HepG2 (cell line): ENCODE data around the gene ABCD1. TPM values are rescaled to one million over a fixed set of nuclear protein-coding genes. Genes with fewer than 3 reads are reported as not detected.
"Not testable (repeated sequence)": the region's sequence is repeated elsewhere in the genome, so short reads cannot be mapped to it uniquely, and the experiment has no call there.

Experiments used
- ATAC-seq: fragments of 200-7000 bp; cut with Tn5 transposase; 3 replicates; pipeline ENCODE4 v1.9.1; 2020; ENCODE audit warnings: mild to moderate bottlenecking, moderate library complexity
- BruUV-seq: library from RNA; stranded (reverse); fragments of 400-500 nt; replicated peaks from 2 replicates; lab custom pipeline; 2021; lab: Mats Ljungman, UMichigan
- CTCF ChIA-PET: fragments of 300-600 bp; formaldehyde crosslinking; extraction: SDS; loops from one replicate; lab custom pipeline; 2021; ENCODE audit warnings: low total read pairs, inconsistent platforms, low intra/inter-chr PET ratio; lab: Yijun Ruan, JAX
- POLR2A ChIA-PET: fragments of 350-600 bp; sonication (Branson Sonifier 250); formaldehyde crosslinking; loops from one replicate; lab custom pipeline; 2020; ENCODE audit warnings: antibody characterized with exemption, inconsistent platforms; lab: Yijun Ruan, JAX
- DNase-seq: peaks from one replicate; pipeline ENCODE4 v3.0.0-alpha.2; 2015; ENCODE audit warnings: low spot score
- FAIRE-seq: peaks from 3 replicates; lab custom pipeline; 2011; peaks lifted over from hg19 to GRCh38; lab: Jason Lieb, UNC
- H2AFZ ChIP-seq: one replicate; pipeline ENCODE4 v1.6.1; 2011; ENCODE audit warnings: low read length, inconsistent platforms
- H3K27ac ChIP-seq: fragments of 300-600 bp; 3 replicates; pipeline ENCODE4 v1.8.0; 2011; ENCODE audit warnings: mixed run types, mild to moderate bottlenecking, mixed read lengths, low read length, inconsistent platforms; ENCODE audit not compliant: insufficient read depth; ENCODE audit errors: extremely low read length
- H3K27me3 ChIP-seq, 2 experiments: fragments of 200-600 bp in 1 of 2; 2 replicates in 1 of 2; 3 replicates in 1 of 2; pipeline versions ENCODE4 v1.6.0 to v1.8.0; 2011; ENCODE audit warnings: low read length in 2 of 2, mild to moderate bottlenecking in 2 of 2, moderate library complexity in 2 of 2, inconsistent platforms in 1 of 2; ENCODE audit not compliant: insufficient read depth in 2 of 2, control insufficient read depth in 1 of 2
- H3K36me3 ChIP-seq, 2 experiments: fragments of 200-600 bp in 1 of 2; replicated peaks in 1 of 2; 2 replicates in 1 of 2; 3 replicates in 1 of 2; pipeline versions ENCODE4 v1.5.1 to v1.8.0; 2011; ENCODE audit warnings: low read length in 2 of 2, inconsistent platforms in 1 of 2; ENCODE audit not compliant: insufficient read depth in 2 of 2, control insufficient read depth in 1 of 2
- H3K4me1 ChIP-seq: 2 replicates; pipeline ENCODE4 v1.5.1; 2012; ENCODE audit warnings: low read length, inconsistent platforms; ENCODE audit not compliant: insufficient read depth
- H3K4me2 ChIP-seq: 2 replicates; pipeline ENCODE4 v1.6.0; 2011; ENCODE audit warnings: low read depth, low read length, inconsistent platforms
- H3K4me3 ChIP-seq, 3 experiments: fragments of 200-600 bp in 1 of 3; sonication (generic), shearing (Covaris generic) in 1 of 3; replicated peaks in 1 of 3; 2 replicates each; pipeline ENCODE4 v1.5.1; 2011 to 2016; ENCODE audit warnings: low read length in 3 of 3, inconsistent platforms in 2 of 3, low read depth in 2 of 3, mild to moderate bottlenecking in 2 of 3, control low read depth in 1 of 3, mixed read lengths in 1 of 3; ENCODE audit not compliant: insufficient read depth in 1 of 3
- H3K79me2 ChIP-seq: one replicate; pipeline ENCODE4 v1.6.1; 2011; ENCODE audit warnings: low read length, inconsistent platforms; ENCODE audit not compliant: insufficient read depth
- H3K9ac ChIP-seq: 2 replicates; pipeline ENCODE4 v1.6.0; 2011; ENCODE audit warnings: mild to moderate bottlenecking, low read depth, low read length, inconsistent platforms; ENCODE audit not compliant: insufficient read depth
- H3K9me3 ChIP-seq: 2 replicates; pipeline ENCODE4 v1.5.1; 2012; ENCODE audit warnings: mild to moderate bottlenecking, low read length
- H4K20me1 ChIP-seq: 2 replicates; pipeline ENCODE4 v1.6.0; 2011; ENCODE audit warnings: inconsistent platforms, mild to moderate bottlenecking, low read length, moderate library complexity; ENCODE audit not compliant: insufficient read depth
- ARID4A ChIP-seq: sonication (generic); formaldehyde crosslinking; IDR thresholded peaks from 2 replicates; pipeline ENCODE4 v1.5.0; 2020; ENCODE audit warnings: mild to moderate bottlenecking, missing genetic modification reagents, borderline replicate concordance
- RBFOX2 ChIP-seq: fragments of 200-400 bp; formaldehyde crosslinking; IDR thresholded peaks from 2 replicates; pipeline ENCODE4 v1.6.1; 2017; ENCODE audit warnings: low read depth, mild to moderate bottlenecking, low read length
- ZNF17 ChIP-seq: sonication (generic); formaldehyde crosslinking; IDR thresholded peaks from 2 replicates; pipeline ENCODE4 v1.5.0; 2020; ENCODE audit warnings: mild to moderate bottlenecking, missing genetic modification reagents
- WGBS: methylation state at CpG from one replicate; pipeline ENCODE4 v1.1.6; 2017; ENCODE audit warnings: low lambda C conversion rate; 5-methylcytosine and 5-hydroxymethylcytosine counted together
- in situ Hi-C: cut with HindIII; loops from 2 replicates; pipeline ENCODE4 v1.10.0; 2017; ENCODE audit warnings: low pct_unique_long_range_greater_than_20kb; ENCODE audit not compliant: extremely low pct_ligation_motif_present
- intact Hi-C: fragments of 100-400 bp; cut with micrococcal nuclease; formaldehyde crosslinking; loops from one replicate; pipeline ENCODE4 v1.10.0; 2022; ENCODE audit not compliant: unreplicated experiment
- polyA plus RNA-seq, 8 experiments: library from polyadenylated mRNA; depleted of rRNA in 3 of 8; stranded (reverse) in 7 of 8; unstranded in 1 of 8; fragments of >200 nt; fragmentation: Illumina TruSeq in 4 of 8; extraction: Trizol in 4 of 8; gene quantifications; 2 replicates each; pipeline versions ENCODE4 v1.2.1 to v1.2.3, GENCODE V29; 2011 to 2016; ENCODE audit warnings: low read depth in 4 of 8, missing spikeins in 1 of 8, mixed read lengths in 1 of 8; ENCODE audit not compliant: insufficient read depth in 1 of 8
- total RNA-seq, 5 experiments: library from RNA; depleted of rRNA; stranded (reverse); fragments of >200 nt; fragmentation: Illumina TruSeq; extraction: Trizol; gene quantifications; 2 replicates each; pipeline ENCODE4 v1.2.3, GENCODE V29; 2016; ENCODE audit warnings: low read depth in 1 of 5
- TF ChIP-seq, protein P1 (sequence below): sonication (generic); formaldehyde crosslinking; IDR thresholded peaks from 2 replicates; pipeline ENCODE4 v1.4.0; 2020; ENCODE audit warnings: missing genetic modification reagents
- TF ChIP-seq, protein P2 (sequence below): sonication (generic); formaldehyde crosslinking; IDR thresholded peaks from 2 replicates; pipeline ENCODE4 v1.4.0; 2020; ENCODE audit warnings: missing genetic modification reagents, mild to moderate bottlenecking, borderline replicate concordance

ABCD1 gene
- total and polyA plus RNA-seq, 2 of the 13 experiments (the other 11 are each of a cell fraction or from before 2014, with no cell fraction given), result 11.4 to 15.9 TPM

GRCh38 chrX:153705403-153706060 lies 19.1 kb upstream of the ABCD1 start:
- H4K20me1 ChIP-seq, H3K79me2 ChIP-seq, H3K27me3 ChIP-seq, H3K4me2 ChIP-seq, H3K9me3 ChIP-seq, H3K4me1 ChIP-seq, H3K4me3 ChIP-seq, BruUV-seq, in situ Hi-C loops, FAIRE-seq, H2AFZ ChIP-seq, intact Hi-C loops, DNase-seq, H3K9ac ChIP-seq, H3K27ac ChIP-seq, CTCF ChIA-PET: not testable (repeated sequence)
- POLR2A ChIA-PET, result interaction anchor here (1.0 kb wide), 1 partner anchor 21 kb away, joined by 3 read pairs; no protein-coding TSS in a partner anchor
- TF ChIP-seq, protein P1, sequence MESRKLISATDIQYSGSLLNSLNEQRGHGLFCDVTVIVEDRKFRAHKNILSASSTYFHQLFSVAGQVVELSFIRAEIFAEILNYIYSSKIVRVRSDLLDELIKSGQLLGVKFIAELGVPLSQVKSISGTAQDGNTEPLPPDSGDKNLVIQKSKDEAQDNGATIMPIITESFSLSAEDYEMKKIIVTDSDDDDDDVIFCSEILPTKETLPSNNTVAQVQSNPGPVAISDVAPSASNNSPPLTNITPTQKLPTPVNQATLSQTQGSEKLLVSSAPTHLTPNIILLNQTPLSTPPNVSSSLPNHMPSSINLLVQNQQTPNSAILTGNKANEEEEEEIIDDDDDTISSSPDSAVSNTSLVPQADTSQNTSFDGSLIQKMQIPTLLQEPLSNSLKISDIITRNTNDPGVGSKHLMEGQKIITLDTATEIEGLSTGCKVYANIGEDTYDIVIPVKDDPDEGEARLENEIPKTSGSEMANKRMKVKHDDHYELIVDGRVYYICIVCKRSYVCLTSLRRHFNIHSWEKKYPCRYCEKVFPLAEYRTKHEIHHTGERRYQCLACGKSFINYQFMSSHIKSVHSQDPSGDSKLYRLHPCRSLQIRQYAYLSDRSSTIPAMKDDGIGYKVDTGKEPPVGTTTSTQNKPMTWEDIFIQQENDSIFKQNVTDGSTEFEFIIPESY (CRISPR knock-in tag), result peak; percentile 71; the same call in 1 of the 2 replicates
- TF ChIP-seq RBFOX2, result 0 out of 2 replicates have a peak, but pooled peaks have one; percentile 23
- WGBS, result 100% methylated on average over 5 of the region's 18 CpGs
- ATAC-seq, result peak; percentile 50
- H3K36me3 ChIP-seq, result peaks cover 5 to 14% of the 10 kb centered on the region in 2 experiments; a peak in 3 of 5 replicates

GRCh38 chrX:153706799-153707198 lies 17.9 kb upstream of the ABCD1 start:
- H3K79me2 ChIP-seq, result peaks cover 2% of the 10 kb centered on the region
- BruUV-seq, result no TSS peak
- H3K4me3 ChIP-seq, result no peak overlapping the region
- H3K4me2 ChIP-seq, result no peak overlapping the region
- DNase-seq, result no peak
- in situ Hi-C loops, result no loop called here
- no peaks in the 10 kb centered on the region for H3K4me1 ChIP-seq
- H3K9ac ChIP-seq, result no peak overlapping the region
- H2AFZ ChIP-seq, result no peak overlapping the region
- H3K27me3 ChIP-seq, result no peaks in the 10 kb centered on the region
- TF ChIP-seq ARID4A (CRISPR knock-in tag), result no peak
- TF ChIP-seq, protein P2, sequence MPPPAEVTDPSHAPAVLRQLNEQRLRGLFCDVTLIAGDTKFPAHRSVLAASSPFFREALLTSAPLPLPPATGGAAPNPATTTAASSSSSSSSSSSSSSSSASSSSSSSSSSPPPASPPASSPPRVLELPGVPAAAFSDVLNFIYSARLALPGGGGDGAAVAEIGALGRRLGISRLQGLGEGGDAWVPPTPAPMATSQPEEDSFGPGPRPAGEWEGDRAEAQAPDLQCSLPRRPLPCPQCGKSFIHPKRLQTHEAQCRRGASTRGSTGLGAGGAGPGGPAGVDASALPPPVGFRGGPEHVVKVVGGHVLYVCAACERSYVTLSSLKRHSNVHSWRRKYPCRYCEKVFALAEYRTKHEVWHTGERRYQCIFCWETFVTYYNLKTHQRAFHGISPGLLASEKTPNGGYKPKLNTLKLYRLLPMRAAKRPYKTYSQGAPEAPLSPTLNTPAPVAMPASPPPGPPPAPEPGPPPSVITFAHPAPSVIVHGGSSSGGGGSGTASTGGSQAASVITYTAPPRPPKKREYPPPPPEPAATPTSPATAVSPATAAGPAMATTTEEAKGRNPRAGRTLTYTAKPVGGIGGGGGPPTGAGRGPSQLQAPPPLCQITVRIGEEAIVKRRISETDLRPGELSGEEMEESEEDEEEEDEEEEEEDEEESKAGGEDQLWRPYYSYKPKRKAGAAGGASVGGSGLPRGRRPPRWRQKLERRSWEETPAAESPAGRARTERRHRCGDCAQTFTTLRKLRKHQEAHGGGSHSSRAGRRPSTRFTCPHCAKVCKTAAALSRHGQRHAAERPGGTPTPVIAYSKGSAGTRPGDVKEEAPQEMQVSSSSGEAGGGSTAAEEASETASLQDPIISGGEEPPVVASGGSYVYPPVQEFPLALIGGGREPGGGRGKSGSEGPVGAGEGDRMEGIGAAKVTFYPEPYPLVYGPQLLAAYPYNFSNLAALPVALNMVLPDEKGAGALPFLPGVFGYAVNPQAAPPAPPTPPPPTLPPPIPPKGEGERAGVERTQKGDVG (CRISPR knock-in tag), result no peak
- no peak for TF ChIP-seq ZNF17 (CRISPR knock-in tag)
- ATAC-seq, result no peak
- no peak for FAIRE-seq
- POLR2A ChIA-PET, result no interaction called here
- CTCF ChIA-PET, result no interaction called here
- no peak overlapping the region for H3K27ac ChIP-seq
- whole genome bisulfite sequencing, result 100% methylated on average over 3 of the region's 9 CpGs
- no peaks in the 10 kb centered on the region for H3K9me3 ChIP-seq
- H3K36me3 ChIP-seq, result peaks cover 7 to 9% of the 10 kb centered on the region in 2 experiments; a peak in 3 of 5 replicates
- intact Hi-C loops, result no loop called here
- no peaks in the 10 kb centered on the region for H4K20me1 ChIP-seq
